HG03432 (cell line): ENCODE data around the gene KMT2B.
A peak's percentile ranks its signal among the peaks of the same experiment; 100 is the strongest.

Experiments used
- ATAC-seq: cut with Tn5 transposase; IDR thresholded peaks from one replicate; pipeline ENCODE4 v1.9.1; 2021; ENCODE audit warnings: mild to moderate bottlenecking, moderate library complexity; ENCODE audit not compliant: unreplicated experiment

Gene KMT2B

DNA sequence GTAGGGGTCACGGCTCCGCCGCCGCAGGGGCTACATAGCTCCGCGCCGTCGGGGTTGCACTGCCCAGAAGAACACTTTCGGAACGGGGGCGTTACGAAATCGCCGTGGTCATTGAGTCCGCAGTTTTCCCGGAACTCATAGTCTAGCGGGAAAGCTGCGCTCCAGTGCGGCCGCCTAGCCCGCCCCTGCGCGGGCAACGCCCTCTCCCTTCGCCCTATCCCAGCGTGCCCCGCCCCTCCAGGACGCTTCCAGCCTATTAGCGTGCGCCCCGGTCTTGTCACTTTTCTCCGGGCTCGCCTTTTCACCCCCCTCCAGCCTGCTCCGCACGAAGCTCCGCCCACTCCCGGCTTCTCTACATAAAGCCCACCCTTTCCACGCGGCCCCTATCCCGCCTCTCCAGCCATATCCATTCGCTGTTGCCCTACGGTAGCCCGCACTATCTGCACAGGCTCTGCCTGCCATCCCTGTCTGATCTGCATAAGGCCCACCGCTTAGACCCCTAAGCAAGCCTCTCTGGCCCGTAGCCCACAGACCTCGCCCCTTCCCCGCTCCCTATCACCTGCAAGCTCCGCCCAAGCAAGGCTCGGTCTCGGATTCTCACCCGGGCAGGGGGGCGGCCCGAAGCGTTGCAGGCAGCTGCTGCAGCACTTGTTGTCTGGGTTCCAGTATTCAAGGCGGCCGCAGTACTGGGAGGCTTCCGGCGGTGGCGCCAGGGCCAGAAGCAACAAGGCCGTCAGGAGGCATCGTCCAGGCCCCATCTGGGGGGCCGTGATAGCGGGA lies 22.8 kb downstream of the KMT2B start:
- ATAC-seq = peak; percentile 59

DNA sequence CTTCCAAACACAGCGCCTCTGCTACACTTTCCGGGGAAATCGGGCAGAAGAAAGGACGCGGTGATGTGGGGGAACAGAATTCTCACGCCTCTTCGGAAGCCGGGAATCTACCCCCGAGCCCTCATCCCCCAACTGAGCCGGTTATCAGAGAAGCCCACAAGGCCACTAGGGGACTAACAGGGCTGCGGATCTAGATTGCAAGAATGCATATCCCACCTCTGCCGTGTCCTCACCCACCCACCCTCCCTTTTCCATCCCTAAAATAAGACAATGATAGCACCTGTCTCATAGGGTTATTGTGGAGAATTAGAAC lies 23.4 kb downstream of the KMT2B start:
- ATAC-seq = no peak

DNA sequence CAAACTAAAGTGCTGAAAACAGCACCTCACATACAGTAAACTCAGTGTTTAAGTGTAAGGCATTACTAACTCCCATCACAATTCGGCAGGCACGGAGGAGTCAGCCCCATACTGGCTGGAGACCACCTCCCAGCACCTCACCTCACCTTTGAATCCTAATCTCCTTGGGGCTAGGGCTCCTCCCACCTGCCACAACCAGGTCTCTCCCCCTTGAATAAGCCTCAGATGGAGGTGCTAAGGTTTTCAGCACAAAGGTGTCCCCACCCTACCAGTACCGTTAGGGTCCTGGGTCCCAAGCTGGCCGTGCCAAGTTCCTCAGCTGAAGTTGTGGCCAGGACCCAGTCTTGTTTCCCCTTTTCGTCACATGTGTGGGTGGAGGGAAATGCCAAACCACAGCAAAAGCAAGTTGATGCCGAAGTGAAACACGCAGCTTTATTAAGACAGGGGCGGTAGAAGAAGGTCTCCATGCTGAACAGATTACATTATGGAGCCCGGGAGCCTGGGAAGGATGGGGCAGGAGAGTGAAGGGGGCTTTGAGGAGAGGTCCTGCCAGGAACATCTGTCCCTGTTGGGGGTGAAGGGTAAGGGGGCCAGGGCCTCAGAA lies 24.4 kb downstream of the KMT2B start, which contains the start of gene IGFLR1:
IGFLR1 (minus strand) TSS at position 332 of the 604 bp plus-strand sequence. CDS start 1,272 bp downstream, outside the sequence.
- no peak for ATAC-seq

DNA sequence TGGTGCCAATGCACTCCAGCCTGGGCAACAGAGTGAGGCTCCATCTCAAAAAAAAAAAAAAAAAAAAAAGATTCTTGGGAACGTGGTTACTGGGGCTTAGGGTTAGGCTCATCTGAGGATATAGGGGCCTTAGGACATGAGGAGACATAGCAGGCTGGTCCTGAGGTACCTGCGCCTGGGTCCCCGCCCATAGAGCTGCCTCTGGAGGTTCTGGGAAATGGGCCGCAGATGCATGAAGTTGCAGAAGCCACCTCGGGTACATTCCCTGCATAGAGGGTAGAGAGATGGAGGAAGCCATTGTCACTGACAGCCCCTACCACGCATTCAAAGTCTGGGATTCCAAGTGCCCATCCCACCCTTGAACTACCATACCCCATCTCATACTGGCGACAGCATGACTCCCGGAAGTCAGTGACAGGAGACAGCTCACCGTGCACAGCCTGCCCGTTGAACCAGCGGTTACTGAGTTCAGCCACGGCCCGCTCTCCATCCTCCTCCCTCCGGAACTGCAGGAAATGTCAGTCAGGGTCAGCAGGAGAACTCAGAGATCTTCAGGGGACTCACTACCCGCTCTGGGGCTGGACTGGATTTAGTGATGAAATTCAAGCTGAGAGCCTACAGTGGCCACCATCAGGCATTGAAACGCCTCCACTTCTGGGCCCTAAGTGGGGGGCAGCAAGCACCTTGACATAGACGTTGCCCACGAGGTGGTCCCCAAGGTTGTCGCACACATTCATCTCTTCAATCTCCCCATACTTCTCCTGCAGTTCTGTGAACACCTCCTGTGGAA lies 26.0 kb downstream of the KMT2B start:
- ATAC-seq = no peak

DNA sequence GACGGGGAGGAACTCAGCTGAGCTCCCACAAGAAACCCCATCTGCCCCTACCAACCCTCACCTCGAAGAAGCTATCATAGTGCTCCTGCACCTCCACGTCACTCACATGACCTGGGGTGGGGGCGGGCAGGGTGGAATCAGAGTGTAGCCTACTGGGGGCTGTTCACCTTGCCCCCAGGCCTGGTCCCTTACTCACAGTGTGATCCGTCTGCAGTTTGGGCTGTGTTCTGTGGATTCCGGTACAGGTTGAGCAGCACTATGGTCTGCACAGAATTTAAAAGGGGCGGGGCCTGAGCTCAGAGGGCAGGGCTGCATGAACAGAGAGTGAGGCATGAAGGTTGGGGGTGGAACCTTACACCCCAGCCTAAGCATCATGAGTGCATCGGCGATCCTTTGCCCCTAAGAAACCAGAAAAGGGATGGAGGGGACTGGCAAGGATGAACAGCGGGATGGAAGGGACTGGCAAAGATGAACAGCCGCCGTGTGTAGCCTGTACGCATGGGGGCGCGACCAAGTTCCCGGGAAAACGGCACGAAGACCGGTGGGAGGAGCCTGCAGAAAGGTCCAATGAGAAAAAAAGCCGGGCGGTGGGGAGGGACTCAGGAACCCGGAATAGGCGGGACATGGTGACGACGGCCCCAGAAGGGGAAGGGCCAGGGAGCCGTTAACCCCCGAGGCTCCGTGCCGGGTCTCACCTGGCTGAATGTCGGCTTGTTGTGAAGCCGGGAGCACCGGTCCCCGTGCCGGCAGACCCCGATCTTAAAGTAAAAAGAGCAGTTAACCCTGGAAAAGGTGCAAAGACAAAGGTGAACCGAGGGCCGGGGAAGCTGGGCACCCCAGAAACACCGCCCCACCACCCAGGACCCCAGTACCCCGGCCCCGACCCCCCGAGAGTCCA lies 26.9 kb downstream of the KMT2B start:
- peak; percentile 40 for ATAC-seq

DNA sequence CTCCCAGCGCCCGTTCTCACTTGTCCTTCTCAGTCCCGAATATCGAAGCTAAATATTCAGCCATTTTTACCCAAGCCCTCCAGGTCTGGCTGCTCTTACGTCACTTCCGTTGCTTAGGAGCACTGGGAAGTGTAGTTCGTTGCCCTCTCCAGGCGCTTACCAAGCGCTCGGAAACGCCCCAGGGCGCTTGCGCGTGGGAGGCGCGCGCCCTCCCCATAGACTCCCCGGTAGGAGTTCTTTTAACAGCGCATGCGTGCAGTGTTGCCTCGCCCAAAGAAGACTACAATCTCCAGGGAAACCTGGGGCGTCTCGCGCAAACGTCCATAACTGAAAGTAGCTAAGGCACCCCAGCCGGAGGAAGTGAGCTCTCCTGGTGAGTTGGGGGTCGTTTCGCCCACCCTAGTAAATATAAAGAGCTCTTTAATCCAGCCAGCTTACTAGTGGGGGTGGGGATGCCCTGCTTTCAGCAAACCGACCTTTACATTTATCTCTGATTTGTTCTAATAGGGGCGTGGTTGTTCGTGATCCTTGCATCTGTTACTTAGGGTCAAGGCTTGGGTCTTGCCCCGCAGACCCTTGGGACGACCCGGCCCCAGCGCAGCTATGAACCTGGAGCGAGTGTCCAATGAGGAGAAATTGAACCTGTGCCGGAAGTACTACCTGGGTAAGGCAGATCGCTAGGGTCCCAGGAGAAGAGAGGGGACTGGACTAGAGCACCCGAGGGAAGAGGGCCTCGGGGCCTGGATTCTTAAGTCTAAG lies 27.7 kb downstream of the KMT2B start, which contains the start of the genes PSENEN and U2AF1L4:
PSENEN (plus strand) TSS at position 324 of the 759 bp plus-strand sequence; CDS start at position 604, 280 bp downstream.
U2AF1L4 (minus strand) TSS at position 91 of the 759 bp plus-strand sequence; CDS start at position 64, 27 bp downstream.
- peak; percentile 46 for ATAC-seq

DNA sequence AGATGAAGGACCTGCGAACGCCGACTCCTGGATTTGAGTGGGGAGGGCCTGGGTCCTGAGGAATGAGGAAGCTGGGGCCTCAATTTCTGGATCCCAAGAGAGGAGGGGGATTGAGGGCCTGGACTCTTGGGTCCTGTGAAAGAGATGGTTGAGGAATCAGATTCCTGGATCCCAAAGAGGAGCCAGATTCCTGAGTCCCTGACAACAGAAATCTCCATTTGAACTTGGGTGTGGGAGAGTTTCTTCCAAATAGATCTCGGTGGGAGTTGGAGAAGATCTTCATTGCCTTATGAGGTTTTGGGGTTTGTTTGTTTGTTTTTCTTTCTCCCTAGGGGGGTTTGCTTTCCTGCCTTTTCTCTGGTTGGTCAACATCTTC lies 28.3 kb downstream of the KMT2B start:
- ATAC-seq = no peak

DNA sequence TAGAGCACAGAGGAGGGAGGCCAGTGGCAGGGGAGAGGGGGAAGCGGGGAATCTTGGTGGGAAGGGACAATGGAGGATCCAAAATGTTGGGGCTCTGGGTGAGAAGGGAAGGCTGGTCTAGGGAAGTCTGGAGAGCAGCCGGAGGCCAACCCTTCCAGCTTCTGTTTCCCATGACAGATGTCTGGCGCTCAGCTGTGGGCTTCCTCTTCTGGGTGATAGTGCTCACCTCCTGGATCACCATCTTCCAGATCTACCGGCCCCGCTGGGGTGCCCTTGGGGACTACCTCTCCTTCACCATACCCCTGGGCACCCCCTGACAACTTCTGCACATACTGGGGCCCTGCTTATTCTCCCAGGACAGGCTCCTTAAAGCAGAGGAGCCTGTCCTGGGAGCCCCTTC lies 28.7 kb downstream of the KMT2B start:
- ATAC-seq = no peak

DNA sequence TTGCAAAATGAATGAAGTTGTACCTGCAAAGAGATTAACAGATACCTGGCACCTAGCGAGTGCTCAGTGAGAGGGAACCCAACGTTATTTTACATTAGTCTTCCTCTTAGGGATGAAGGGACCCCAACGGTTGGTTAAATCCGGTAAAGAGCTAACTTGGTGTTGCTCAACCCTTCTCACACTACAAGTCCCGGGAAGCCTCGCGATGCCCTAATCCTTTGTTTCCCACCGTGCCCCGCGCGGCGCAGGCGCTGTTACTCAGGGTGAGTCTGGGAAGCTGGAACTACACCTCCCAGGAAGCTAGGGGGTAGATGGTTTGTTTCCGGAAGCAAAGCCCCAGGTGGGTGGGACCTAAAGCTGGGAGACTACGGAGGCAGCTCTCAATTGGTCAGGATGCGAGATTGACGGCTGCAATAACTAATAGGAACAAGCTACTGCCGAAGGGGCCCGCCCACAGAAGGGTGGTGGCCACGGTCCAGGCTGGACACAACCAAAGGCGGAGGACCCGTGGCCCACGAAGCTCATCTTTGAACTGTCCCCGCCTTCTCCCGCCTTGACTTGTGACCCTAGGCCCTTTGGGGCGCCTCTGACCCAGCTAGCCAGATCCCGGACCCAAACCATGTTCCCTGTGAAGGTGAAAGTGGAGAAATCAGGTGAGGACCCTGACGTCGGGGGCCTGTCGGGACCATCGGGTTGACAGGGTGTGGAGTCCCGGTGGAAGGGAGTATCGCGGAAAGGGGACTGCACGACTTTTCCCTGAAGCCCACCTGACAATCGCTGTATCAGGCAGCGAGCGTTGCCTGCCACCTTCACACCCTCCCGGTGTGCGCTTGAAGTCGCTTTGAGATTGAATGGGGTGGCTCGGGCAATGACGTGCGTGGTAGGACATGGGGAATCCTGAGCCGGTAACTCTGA lies 30.6 kb downstream of the KMT2B start, which contains the start of gene LIN37:
LIN37 (plus strand) TSS at position 471 of the 915 bp plus-strand sequence; CDS start at position 620, 149 bp downstream.
- ATAC-seq = peak; percentile 64

DNA sequence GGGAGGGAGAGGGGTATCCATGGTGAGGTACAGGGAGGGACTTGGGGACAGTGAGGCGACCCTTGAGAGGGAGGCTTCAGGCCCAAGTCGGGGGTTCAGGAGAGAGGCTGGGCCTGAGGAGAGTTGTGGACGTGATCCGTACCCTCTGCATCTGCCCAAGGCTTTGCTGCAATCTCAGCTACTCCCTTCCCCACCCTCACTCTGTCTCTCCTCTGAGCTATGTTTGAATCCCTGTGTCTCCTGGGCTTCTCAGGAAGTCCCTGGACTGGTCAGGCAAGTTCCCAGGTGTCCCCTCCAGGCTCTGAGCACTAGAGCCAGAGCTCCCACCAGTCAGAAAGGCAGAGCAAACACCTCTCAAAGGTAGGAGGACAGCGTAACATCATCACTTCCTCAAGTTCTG lies 32.4 kb downstream of the KMT2B start:
- no peak for ATAC-seq

DNA sequence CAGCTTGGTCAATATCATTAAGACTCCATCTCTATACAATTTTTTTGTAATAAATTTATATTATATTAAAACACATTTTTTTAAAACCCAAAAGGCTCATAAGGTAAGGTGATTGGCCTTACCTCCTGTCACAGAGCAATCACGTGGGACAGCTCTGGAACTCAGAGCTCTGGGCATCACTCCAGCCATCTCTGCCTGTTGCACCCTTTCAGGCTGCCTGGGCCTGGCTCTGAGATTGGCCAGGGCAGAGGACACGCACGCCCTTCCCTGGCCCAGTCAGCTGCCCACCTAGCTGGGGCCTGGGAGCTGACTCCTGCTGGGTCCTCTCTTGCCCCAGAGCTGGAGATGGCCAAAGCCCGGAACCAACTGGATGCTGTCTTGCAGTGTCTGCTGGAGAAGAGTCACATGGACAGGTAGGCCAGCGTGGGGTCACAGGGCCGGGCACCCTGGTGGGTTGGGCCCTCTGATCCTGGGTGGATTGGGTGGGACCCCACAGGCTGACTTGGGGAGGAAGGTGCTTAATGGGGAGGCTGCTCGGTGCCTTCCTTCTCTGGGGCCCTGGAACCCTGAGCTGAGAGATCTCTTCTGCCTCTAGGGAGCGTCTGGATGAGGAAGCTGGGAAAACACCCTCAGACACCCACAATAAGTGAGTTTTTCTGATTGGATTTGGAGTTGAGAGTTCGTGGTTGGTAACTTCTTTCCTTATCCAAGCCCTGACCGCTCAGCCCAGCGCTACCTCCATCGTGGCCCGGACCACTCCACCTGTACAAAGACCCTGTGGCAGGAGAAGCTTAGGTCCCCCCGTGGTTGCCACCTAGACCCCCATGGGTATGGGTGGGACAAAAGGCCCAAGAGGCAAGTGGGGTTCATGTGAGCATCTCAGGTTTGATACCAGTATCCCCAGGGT lies 34.3 kb downstream of the KMT2B start:
- ATAC-seq = no peak

DNA sequence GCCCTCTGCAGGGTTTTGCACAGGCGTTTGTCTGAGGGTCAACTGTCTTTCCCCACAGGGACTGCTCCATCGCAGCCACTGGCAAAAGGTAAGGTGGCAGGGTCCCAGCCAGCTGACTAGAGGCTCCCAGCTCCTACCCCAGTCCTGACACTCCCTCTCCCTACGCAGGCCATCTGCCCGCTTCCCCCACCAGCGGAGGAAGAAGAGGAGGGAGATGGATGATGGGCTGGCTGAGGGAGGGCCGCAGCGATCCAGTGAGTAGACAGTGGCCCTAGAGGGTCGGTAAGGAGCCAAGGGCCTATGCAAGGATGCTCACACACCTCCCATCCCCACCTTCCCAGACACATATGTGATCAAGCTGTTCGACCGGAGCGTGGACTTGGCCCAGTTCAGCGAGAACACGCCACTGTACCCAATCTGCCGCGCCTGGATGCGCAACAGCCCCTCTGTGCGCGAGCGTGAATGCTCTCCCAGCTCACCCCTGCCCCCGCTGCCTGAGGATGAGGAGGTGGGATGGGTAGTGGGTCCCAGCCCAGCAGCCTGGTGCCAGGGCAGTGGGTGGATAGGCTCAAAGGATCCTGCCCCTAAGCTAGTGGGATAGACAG lies 35.0 kb downstream of the KMT2B start:
- ATAC-seq = no peak

DNA sequence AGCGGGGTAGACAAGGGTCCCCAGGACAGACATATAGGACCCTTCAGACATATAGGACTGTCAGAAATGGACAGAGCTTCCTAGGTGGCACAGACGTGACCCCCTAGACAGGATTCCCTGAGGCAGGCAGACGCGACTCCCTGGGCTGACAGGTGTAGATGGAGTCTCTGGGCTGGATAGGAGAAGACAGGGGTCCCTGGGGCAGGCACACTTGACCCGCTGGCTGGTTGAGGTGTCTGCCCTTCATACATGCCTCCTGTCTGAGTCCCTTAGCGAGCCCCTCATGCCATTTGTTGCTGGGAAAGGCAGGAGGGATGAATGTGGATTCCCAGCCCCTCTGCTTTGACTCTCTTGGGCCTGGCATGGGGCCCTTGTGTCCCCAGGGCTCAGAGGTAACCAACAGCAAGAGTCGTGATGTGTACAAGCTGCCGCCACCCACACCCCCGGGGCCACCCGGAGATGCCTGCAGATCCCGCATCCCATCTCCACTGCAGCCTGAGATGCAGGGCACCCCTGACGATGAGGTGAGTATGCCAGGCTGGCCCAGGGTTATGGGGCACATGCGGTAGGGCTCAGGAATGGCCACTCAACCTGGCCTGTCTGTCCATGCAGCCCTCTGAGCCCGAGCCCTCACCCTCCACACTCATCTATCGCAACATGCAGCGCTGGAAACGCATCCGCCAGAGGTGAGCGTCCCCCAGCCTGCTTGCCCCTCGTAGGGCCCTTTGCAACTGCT lies 36.0 kb downstream of the KMT2B start:
- no peak for ATAC-seq

DNA sequence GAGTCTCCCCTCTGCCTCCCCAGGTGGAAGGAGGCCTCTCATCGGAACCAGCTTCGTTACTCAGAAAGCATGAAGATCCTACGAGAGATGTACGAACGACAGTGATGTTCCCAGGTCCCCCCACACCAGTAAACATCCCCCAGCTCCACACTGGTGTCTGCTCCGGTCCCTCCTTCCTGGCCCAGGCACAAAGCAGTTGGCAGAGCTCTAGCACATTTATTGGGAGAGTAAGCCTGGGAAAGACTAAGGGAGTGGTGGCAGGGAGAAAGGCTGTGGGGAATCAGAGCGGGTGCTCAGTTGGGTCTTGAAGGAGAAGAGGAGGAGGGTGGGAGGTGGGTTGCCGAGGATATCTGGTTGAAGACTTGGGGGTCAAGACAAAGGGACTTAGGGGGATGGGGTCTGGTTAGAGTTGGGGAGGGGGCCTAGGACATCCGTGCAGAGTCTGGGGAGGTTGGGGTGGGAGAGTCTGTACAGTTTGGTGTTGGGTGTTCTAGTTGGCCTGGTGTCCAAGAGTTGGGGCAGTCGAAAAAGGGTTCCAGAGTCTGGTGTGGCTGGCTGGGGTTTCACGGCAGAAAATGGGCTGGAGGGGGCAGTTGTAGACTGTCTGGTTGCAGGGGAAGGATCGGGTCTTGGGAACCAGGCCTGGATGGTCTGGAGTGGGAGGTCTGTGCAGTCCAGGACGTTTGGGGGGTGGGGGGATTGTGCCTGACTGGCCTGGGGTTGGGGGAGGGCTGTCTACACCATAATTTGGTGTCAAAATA lies 36.7 kb downstream of the KMT2B start:
- no peak for ATAC-seq

DNA sequence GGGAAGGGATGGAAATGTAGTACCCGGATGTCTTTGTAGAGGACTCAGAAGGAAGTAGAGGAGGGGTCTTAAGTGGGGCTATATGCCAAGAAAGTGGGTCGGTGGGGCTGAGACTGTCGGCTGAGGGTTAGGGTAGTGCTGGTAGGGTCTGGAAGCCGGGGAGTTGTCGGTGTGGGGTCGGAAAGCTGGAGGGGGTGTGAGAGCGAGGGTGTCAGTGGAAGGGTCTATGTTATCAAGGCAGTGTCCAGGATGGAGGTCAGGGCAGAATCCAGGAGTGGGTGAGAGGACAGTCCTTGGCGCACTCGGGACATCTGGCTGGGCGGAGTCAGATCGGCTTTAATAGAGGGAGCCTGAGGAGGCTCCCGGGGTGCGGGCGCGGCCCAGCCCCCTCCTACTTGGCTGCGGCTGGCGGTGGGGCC lies 37.3 kb downstream of the KMT2B start:
- no peak for ATAC-seq
